Nephron progenitor cell (in vitro differentiated cells): ENCODE results near the gene EPX.

ENCODE experiments used
- DNase-seq: peaks from one replicate; pipeline ENCODE4 v3.0.0; 2021
- H3K27ac Mint-ChIP-seq: 2 replicates; pipeline ENCODE4 v1.8.0; 2021; ENCODE audit warnings: mild to moderate bottlenecking, moderate library complexity, mixed read lengths
- H3K27me3 Mint-ChIP-seq: 2 replicates; pipeline ENCODE4 v1.8.0; 2021; ENCODE audit warnings: mild to moderate bottlenecking, low read depth, mixed read lengths; ENCODE audit not compliant: poor library complexity
- H3K36me3 Mint-ChIP-seq: 2 replicates; pipeline ENCODE4 v1.8.0; 2021; ENCODE audit warnings: low read depth, mixed read lengths
- H3K4me1 Mint-ChIP-seq: 2 replicates; pipeline ENCODE4 v1.8.0; 2021; ENCODE audit warnings: mixed read lengths
- H3K4me3 Mint-ChIP-seq: 2 replicates; pipeline ENCODE4 v1.8.0; 2021; ENCODE audit warnings: mild to moderate bottlenecking, moderate library complexity, mixed read lengths
- H3K9me3 Mint-ChIP-seq: 2 replicates; pipeline ENCODE4 v1.8.0; 2021; ENCODE audit warnings: mild to moderate bottlenecking, moderate library complexity, mixed read lengths
- TF ChIP-seq, protein P1 (sequence below): fragments of 200-600 bp; sonication (generic); IDR thresholded peaks from 2 replicates; pipeline ENCODE4 v1.5.0; 2021; ENCODE audit warnings: antibody characterized with exemption

The EPX gene

GRCh38 chr17:58186591-58186990 lies 5.9 kb upstream of the EPX start:
- Mint-ChIP-seq H3K36me3 (no peaks in the 10 kb centered on the region), H3K9me3 (no peaks in the 10 kb centered on the region), H3K27ac (no peak overlapping the region), H3K4me3 (no peak overlapping the region), H3K4me1 (peaks cover 13% of the 10 kb centered on the region), H3K27me3 (peaks cover 40% of the 10 kb centered on the region)
- no peak for DNase-seq
- TF ChIP-seq, protein P1, sequence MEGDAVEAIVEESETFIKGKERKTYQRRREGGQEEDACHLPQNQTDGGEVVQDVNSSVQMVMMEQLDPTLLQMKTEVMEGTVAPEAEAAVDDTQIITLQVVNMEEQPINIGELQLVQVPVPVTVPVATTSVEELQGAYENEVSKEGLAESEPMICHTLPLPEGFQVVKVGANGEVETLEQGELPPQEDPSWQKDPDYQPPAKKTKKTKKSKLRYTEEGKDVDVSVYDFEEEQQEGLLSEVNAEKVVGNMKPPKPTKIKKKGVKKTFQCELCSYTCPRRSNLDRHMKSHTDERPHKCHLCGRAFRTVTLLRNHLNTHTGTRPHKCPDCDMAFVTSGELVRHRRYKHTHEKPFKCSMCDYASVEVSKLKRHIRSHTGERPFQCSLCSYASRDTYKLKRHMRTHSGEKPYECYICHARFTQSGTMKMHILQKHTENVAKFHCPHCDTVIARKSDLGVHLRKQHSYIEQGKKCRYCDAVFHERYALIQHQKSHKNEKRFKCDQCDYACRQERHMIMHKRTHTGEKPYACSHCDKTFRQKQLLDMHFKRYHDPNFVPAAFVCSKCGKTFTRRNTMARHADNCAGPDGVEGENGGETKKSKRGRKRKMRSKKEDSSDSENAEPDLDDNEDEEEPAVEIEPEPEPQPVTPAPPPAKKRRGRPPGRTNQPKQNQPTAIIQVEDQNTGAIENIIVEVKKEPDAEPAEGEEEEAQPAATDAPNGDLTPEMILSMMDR, result no peak

- no peaks in the 10 kb centered on the region for H3K36me3 Mint-ChIP-seq
Observed at GRCh38 chr17:58187063-58187462, 5.5 kb upstream of the EPX start.

DNA sequence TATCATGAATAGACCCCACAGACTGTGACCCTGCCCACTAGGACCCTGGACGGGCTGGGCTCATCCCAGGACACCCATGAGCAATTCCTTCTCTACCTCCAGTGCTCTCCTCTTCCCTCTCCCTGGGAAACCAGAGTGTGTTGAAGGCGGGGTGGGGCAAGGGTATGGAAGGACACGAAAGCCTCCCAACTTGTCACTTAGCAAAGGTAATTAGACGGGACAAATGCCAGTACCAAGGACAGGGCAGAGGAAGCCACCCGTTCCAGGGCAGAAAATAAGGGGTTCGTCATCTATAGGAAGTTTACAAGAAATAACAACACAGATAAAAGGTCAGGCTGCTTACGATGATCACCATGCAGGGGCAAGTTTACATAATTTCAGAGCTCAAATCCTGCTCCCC lies 4.9 kb upstream of the EPX start:
- DNase-seq, result no peak
- Mint-ChIP-seq H3K27ac (no peak overlapping the region), H3K36me3 (no peaks in the 10 kb centered on the region), H3K9me3 (no peaks in the 10 kb centered on the region), H3K27me3 (peaks cover 37% of the 10 kb centered on the region), H3K4me3 (no peak overlapping the region), H3K4me1 (peaks cover 13% of the 10 kb centered on the region)
- TF ChIP-seq, protein P1, result no peak

More at GRCh38 chr17:58187063-58187462, 5.5 kb upstream of the EPX start:
- DNase-seq, result no peak
- no peak overlapping the region for H3K27ac Mint-ChIP-seq
- H3K27me3 Mint-ChIP-seq, result peaks cover 36% of the 10 kb centered on the region
- H3K4me3 Mint-ChIP-seq, result no peak overlapping the region
- H3K4me1 Mint-ChIP-seq, result peaks cover 13% of the 10 kb centered on the region
- TF ChIP-seq, protein P1, result no peak
- H3K9me3 Mint-ChIP-seq, result no peaks in the 10 kb centered on the region

DNA sequence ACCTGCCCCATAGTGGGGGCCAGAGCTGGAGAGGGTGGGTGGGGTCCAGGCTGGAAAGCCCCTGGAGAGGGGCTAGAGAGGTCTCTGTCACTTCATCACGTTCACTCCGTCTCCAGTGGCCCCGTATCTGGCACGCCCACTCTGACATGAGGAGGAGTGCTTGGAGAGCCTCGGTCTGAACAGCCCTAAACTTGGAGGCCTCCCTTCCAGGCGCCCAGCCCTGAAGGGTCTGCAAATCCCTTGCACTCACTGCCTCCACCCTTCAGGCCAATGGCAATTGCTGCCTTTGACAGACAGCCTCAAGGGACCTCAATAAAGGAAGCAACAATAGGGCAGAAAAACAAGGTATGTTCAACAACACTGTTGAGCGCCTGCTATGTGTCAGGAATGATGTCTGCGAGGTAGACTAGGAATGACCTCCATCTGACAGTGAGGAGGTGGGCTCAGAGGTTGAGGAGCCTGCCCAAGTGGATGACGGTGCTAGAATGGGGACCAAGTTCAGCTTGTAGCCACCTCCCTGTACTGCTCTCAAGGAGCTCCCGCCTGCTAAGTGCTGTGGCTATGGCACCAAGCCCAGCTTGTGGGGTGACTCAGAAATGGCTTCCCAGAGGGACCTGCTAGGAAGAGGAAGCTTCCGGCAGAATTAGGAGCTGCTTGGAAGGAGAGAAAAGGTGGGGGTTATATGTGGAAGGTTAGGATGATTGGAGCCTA lies 2.9 kb upstream of the EPX start:
- peaks cover 8% of the 10 kb centered on the region for H3K4me1 Mint-ChIP-seq
- no peak overlapping the region for H3K4me3 Mint-ChIP-seq
- no peaks in the 10 kb centered on the region for H3K36me3 Mint-ChIP-seq
- H3K27me3 Mint-ChIP-seq, result peaks cover 39% of the 10 kb centered on the region
- no peak overlapping the region for H3K27ac Mint-ChIP-seq
- TF ChIP-seq, protein P1, result no peak
- no peak for DNase-seq
- no peaks in the 10 kb centered on the region for H3K9me3 Mint-ChIP-seq

DNA sequence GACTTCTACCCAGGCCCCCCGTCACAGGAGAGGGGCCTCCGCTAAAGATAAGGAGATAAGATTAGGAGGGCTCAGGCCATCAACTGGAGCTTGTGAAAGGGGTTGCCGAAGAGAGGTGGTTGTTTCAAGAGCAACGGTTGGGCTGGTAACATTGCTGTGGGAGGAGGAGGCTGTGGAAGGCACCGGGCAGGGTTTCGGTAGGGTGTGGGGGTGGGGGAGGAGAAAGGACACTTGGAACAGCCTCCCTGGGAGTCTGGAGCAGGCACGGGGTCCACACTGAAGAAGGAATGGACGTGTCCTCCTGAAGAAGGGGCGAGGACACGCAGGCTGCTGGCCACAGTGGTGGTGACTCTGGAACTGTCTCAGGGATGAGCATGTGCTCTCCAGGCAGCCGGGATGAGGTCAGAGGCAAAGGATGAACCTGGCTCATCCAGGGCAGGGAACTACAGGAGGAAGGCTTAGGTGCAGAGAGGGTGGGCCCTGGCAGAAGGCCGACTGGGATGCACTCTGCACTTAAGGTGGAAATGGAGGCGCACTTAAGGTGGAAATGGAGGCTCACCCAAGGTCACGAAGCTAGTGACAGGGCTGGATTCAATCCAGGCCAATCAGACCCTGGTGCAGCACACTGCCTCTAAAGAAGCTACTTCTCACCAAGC lies 1.2 kb upstream of the EPX start:
- Mint-ChIP-seq H3K4me1 (peaks cover 4% of the 10 kb centered on the region), H3K36me3 (no peaks in the 10 kb centered on the region), H3K27ac (no peak overlapping the region), H3K4me3 (no peak overlapping the region), H3K9me3 (no peaks in the 10 kb centered on the region), H3K27me3 (peaks cover 48% of the 10 kb centered on the region)
- DNase-seq, result no peak
- TF ChIP-seq, protein P1, result no peak
